Measurements from ENCODE around the gene MYBPC1. TPM values are rescaled to one million over a fixed set of nuclear protein-coding genes. Genes with fewer than 3 reads are reported as not detected.

The MYBPC1 gene
- total and polyA plus RNA-seq, 9 of the 15 experiments (the other 6 are each of a cell fraction or from before 2014, with no cell fraction given), result not detected

- intact Hi-C loops (cut with micrococcal nuclease) (no loop called here), in situ Hi-C loops (cut with MboI) (no loop called here)
- no peaks in the 10 kb centered on the region for H3K4me1 ChIP-seq (replicated peaks in 1 of 2; ENCODE audit: control insufficient read depth in 2 of 2, insufficient read depth in 2 of 2, low read length in 2 of 2)
- H2AFZ ChIP-seq (ENCODE audit: low read depth, low read length), result no peak overlapping the region
- no peaks in the 10 kb centered on the region for H4K20me1 ChIP-seq (replicated peaks; ENCODE audit: control insufficient read depth, insufficient read depth, low read length)
- H3K9me1 ChIP-seq (ENCODE audit: control insufficient read depth, insufficient read depth, low read length), result no peaks in the 10 kb centered on the region
- ATAC-seq, result no peak
- ChIA-PET CTCF (ENCODE audit: low intra/inter-chr PET ratio) (no interaction called here), POLR2A (no interaction called here)
- no peak overlapping the region for H3K27ac ChIP-seq (ENCODE audit: extremely low read depth, low read depth, low read length)
- H3K36me3 ChIP-seq (ENCODE audit: control insufficient read depth, insufficient read depth, low read length), result no peaks in the 10 kb centered on the region
- no TSS peak for BruUV-seq (replicated peaks)
- H3K79me2 ChIP-seq (ENCODE audit: control insufficient read depth, insufficient read depth, low read length), result no peaks in the 10 kb centered on the region
- H3K4me3 ChIP-seq, result no peak overlapping the region
- FAIRE-seq, result no peak
- no peak for DNase-seq (ENCODE audit: extremely low read depth in 1 of 4, low spot score in 3 of 4)
- 9% methylated on average over 3 of the region's 3 CpGs for WGBS (ENCODE audit: insufficient coverage, low coverage, missing lambda C conversion rate)
- no peaks in the 10 kb centered on the region for H3K27me3 ChIP-seq (ENCODE audit: control insufficient read depth in 2 of 2, insufficient read depth in 2 of 2, low read length in 2 of 2)
- no peak overlapping the region for H3K4me2 ChIP-seq (ENCODE audit: insufficient read depth, low read length)
- H3K9ac ChIP-seq (ENCODE audit: insufficient read depth in 1 of 2, low read depth in 2 of 2, low read length in 2 of 2), result no peak overlapping the region
- TF ChIP-seq SRSF3 (IDR thresholded peaks at IDR 0.05; ENCODE audit: insufficient read depth, low read length) (no peak), NFIC (IDR thresholded peaks at IDR 0.05) (no peak), ZNF133 (CRISPR knock-in tag; IDR thresholded peaks at IDR 0.05) (no peak), RBBP5 (IDR thresholded peaks at IDR 0.05; ENCODE audit: borderline replicate concordance, insufficient read depth, low read length, poor library complexity, severe bottlenecking) (no peak)
- H3K9me3 ChIP-seq (replicated peaks; ENCODE audit: control insufficient read depth, insufficient read depth, low read depth, low read length), result no peaks in the 10 kb centered on the region
Measured at GRCh38 chr12:101590383-101590782, 4.4 kb upstream of the MYBPC1 start.

- no peak for FAIRE-seq
- CTCF ChIA-PET (ENCODE audit: low intra/inter-chr PET ratio), result no interaction called here
- H3K4me1 ChIP-seq (replicated peaks in 1 of 2; ENCODE audit: control insufficient read depth in 2 of 2, insufficient read depth in 2 of 2, low read length in 2 of 2), result no peaks in the 10 kb centered on the region
- no peak overlapping the region for H2AFZ ChIP-seq (ENCODE audit: low read depth, low read length)
- DNase-seq (ENCODE audit: extremely low read depth in 1 of 4, low spot score in 3 of 4), result no peak
- no peaks in the 10 kb centered on the region for H3K27me3 ChIP-seq (ENCODE audit: control insufficient read depth in 2 of 2, insufficient read depth in 2 of 2, low read length in 2 of 2)
- H3K4me2 ChIP-seq (ENCODE audit: insufficient read depth, low read length), result no peak overlapping the region
- H3K9ac ChIP-seq (ENCODE audit: insufficient read depth in 1 of 2, low read depth in 2 of 2, low read length in 2 of 2), result no peak overlapping the region
- no peaks in the 10 kb centered on the region for H3K9me3 ChIP-seq (replicated peaks; ENCODE audit: control insufficient read depth, insufficient read depth, low read depth, low read length)
- POLR2A ChIA-PET, result no interaction called here
- no peaks in the 10 kb centered on the region for H3K9me1 ChIP-seq (ENCODE audit: control insufficient read depth, insufficient read depth, low read length)
- H3K79me2 ChIP-seq (ENCODE audit: control insufficient read depth, insufficient read depth, low read length), result no peaks in the 10 kb centered on the region
- ATAC-seq, result no peak
- H3K27ac ChIP-seq (ENCODE audit: extremely low read depth, low read depth, low read length), result no peak overlapping the region
- no peaks in the 10 kb centered on the region for H4K20me1 ChIP-seq (replicated peaks; ENCODE audit: control insufficient read depth, insufficient read depth, low read length)
- no peaks in the 10 kb centered on the region for H3K36me3 ChIP-seq (ENCODE audit: control insufficient read depth, insufficient read depth, low read length)
- no TSS peak for BruUV-seq (replicated peaks)
- H3K4me3 ChIP-seq, result no peak overlapping the region
- in situ Hi-C loops (cut with MboI), result no loop called here
- no peak for TF ChIP-seq ZNF232 (CRISPR knock-in tag; IDR thresholded peaks at IDR 0.05)
- no peak for TF ChIP-seq CBFA2T3 (IDR thresholded peaks at IDR 0.05)
- no peak for TF ChIP-seq SMARCB1 (IDR thresholded peaks at IDR 0.05; ENCODE audit: insufficient read length, low read depth)
- TF ChIP-seq ZBTB17 (CRISPR knock-in tag; IDR thresholded peaks at IDR 0.05), result no peak
- no peak for TF ChIP-seq DDX20 (tag; IDR thresholded peaks at IDR 0.05; ENCODE audit: low read depth)
- TF ChIP-seq NCOA1 (IDR thresholded peaks at IDR 0.05; ENCODE audit: low read depth), result no peak
- no peak for TF ChIP-seq ZFX (CRISPR knock-in tag; IDR thresholded peaks at IDR 0.05)
- TF ChIP-seq HMG20A (CRISPR knock-in tag; conservative IDR thresholded peaks at IDR 0.05), result no peak
- intact Hi-C loops (cut with micrococcal nuclease), result no loop called here
Measured at GRCh38 chr12:101591781-101592180, 3.0 kb upstream of the MYBPC1 start.

Data from K562 (cell line).